ENCODE results near the gene UGT1A6. TPM values are rescaled to one million over a fixed set of nuclear protein-coding genes. Genes with fewer than 3 reads are reported as not detected.

UGT1A6 gene
- total RNA-seq, 4 donors from 2014 or later: 0.82 TPM; not detected in 3

DNA sequence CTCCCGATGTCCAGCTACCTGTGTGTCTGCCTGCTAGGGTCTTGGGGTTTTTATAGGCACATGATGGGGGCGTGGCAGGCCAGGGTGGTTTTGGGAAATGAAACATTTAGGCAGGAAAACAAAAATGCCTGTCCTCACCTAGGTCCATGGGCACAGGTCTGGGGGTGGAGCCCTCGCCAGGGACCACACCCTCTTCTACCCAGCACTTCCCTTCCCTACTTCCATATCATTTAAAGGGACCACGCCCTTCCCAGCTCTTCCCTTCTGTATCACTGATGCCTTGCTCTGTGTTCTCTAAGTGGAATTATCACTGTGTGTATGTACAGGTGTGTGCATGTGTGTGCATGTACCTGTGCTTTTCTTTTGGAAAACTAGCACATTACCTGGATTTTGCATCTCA is 73.7 kb downstream of the UGT1A6 start:
- TF ChIP-seq, protein P1, sequence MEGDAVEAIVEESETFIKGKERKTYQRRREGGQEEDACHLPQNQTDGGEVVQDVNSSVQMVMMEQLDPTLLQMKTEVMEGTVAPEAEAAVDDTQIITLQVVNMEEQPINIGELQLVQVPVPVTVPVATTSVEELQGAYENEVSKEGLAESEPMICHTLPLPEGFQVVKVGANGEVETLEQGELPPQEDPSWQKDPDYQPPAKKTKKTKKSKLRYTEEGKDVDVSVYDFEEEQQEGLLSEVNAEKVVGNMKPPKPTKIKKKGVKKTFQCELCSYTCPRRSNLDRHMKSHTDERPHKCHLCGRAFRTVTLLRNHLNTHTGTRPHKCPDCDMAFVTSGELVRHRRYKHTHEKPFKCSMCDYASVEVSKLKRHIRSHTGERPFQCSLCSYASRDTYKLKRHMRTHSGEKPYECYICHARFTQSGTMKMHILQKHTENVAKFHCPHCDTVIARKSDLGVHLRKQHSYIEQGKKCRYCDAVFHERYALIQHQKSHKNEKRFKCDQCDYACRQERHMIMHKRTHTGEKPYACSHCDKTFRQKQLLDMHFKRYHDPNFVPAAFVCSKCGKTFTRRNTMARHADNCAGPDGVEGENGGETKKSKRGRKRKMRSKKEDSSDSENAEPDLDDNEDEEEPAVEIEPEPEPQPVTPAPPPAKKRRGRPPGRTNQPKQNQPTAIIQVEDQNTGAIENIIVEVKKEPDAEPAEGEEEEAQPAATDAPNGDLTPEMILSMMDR (IDR thresholded peaks at IDR 0.05): no peak
- DNase-seq (ENCODE audit: low spot score) (no peak), ATAC-seq (ENCODE audit: low FRiP score) (no peak)

DNA sequence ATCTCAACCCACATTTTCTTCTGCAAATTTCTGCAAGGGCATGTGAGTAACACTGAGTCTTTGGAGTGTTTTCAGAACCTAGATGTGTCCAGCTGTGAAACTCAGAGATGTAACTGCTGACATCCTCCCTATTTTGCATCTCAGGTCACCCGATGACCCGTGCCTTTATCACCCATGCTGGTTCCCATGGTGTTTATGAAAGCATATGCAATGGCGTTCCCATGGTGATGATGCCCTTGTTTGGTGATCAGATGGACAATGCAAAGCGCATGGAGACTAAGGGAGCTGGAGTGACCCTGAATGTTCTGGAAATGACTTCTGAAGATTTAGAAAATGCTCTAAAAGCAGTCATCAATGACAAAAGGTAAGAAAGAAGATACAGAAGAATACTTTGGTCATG is 75.4 kb downstream of the UGT1A6 start:
- TF ChIP-seq, protein P1 (IDR thresholded peaks at IDR 0.05): no peak
- ATAC-seq (ENCODE audit: low FRiP score): no peak

DNA sequence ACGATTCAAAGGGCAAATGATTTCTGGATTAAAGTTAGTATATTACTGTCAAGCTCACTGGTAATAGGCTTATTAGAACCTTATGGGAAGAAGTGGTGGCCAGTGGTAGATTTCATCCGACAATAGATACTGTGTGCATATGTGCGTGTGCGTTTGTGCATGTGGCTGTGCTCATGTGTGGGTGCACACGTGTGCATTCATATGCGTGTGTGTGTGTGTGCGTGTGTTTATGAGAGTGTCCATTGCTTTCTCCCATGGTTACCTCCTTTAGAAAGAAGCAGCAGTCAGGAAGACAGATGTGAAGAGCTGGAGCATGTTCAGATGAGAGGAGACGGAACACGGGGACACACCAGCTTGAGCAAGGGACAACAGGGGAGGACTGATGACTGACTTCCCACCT is 76.6 kb downstream of the UGT1A6 start:
- ATAC-seq (ENCODE audit: low FRiP score): no peak
- TF ChIP-seq, protein P1 (IDR thresholded peaks at IDR 0.05): no peak
- no peak for DNase-seq (ENCODE audit: low spot score)

More for the DNA sequence above, 75.4 kb downstream of the UGT1A6 start:
- no peak for DNase-seq (ENCODE audit: low spot score)

DNA sequence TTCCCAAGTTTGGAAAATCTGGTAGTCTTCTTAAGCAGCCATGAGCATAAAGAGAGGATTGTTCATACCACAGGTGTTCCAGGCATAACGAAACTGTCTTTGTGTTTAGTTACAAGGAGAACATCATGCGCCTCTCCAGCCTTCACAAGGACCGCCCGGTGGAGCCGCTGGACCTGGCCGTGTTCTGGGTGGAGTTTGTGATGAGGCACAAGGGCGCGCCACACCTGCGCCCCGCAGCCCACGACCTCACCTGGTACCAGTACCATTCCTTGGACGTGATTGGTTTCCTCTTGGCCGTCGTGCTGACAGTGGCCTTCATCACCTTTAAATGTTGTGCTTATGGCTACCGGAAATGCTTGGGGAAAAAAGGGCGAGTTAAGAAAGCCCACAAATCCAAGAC is 79.5 kb downstream of the UGT1A6 start:
- TF ChIP-seq, protein P1 (IDR thresholded peaks at IDR 0.05): no peak
- DNase-seq (ENCODE audit: low spot score) (no peak), ATAC-seq (ENCODE audit: low FRiP score) (no peak)

DNA sequence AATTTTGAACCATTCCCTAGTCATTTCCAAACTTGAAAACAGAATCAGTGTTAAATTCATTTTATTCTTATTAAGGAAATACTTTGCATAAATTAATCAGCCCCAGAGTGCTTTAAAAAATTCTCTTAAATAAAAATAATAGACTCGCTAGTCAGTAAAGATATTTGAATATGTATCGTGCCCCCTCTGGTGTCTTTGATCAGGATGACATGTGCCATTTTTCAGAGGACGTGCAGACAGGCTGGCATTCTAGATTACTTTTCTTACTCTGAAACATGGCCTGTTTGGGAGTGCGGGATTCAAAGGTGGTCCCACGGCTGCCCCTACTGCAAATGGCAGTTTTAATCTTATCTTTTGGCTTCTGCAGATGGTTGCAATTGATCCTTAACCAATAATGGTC is 79.9 kb downstream of the UGT1A6 start:
- ATAC-seq (ENCODE audit: low FRiP score) (no peak), DNase-seq (ENCODE audit: low spot score) (no peak)
- TF ChIP-seq, protein P1 (IDR thresholded peaks at IDR 0.05): no peak

DNA sequence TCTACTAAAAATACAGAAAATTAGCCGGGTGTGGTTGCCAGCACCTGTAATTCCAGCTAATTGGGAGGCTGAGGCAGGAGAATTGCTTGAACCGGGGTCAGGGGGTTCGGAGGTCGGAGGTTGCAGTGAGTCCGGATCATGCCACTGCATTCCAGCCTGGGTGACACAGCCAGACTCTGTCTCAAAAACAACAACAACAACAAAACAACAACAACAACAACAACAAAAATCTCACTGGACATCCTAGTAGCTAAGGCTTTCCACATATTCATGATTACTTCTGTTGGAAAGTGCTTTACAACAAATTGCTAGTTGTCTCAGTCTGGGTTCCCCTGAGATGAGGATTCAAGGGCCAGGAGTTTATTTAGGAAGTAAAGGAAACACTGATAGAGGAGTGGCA is 81.2 kb downstream of the UGT1A6 start:
- TF ChIP-seq, protein P1 (IDR thresholded peaks at IDR 0.05): no peak
- no peak for DNase-seq (ENCODE audit: low spot score)
- ATAC-seq (ENCODE audit: low FRiP score): no peak

DNA sequence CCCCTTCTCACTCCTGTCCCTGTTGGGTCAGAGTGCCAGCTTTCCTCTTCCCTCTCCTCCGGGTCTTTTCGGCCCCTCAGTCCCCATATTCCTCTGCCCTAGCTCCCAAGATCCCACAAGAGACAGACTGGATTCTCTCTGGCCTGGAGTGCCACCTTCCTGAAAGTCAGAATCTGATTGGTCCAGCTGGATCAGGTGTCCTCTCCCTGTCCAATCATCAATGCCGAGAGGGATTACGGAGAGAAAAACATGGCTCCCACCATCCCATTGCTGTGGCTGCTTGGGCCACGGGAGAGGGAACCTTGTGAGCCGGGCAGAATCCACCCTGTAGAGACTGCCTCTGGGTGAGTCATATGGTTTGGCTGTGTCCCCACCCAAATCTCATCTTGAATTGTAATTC is 82.7 kb downstream of the UGT1A6 start:
- TF ChIP-seq, protein P1 (IDR thresholded peaks at IDR 0.05): no peak
- DNase-seq (ENCODE audit: low spot score) (no peak), ATAC-seq (ENCODE audit: low FRiP score) (no peak)

Data from omental fat pad (tissue), 4 donors.